GM23248 (cell line): Measurements from ENCODE around the gene IGFN1. TPM values are rescaled to one million over a fixed set of nuclear protein-coding genes. Genes with fewer than 3 reads are reported as not detected.

Experiments
- DNase-seq: peaks from one replicate; pipeline ENCODE4 v3.0.0-alpha.2; 2015
- H2AFZ ChIP-seq: fragments of 200-600 bp; sonication (generic); 2 replicates; pipeline ENCODE4 v1.6.1; 2016; ENCODE audit warnings: antibody characterized with exemption
- H3F3A ChIP-seq: fragments of 200-600 bp; sonication (generic); 2 replicates; pipeline ENCODE4 v1.6.1; 2016; ENCODE audit warnings: mild to moderate bottlenecking, antibody characterized with exemption, mixed run types; ENCODE audit not compliant: insufficient read depth
- H3K27ac ChIP-seq: fragments of 200-600 bp; sonication (generic); 2 replicates; pipeline ENCODE4 v1.5.1; 2016; ENCODE audit warnings: mild to moderate bottlenecking
- H3K27me3 ChIP-seq: fragments of 200-600 bp; sonication (generic); replicated peaks from 2 replicates; pipeline ENCODE4 v1.6.1; 2016; ENCODE audit warnings: mild to moderate bottlenecking; ENCODE audit not compliant: insufficient read depth
- H3K36me3 ChIP-seq: fragments of 200-600 bp; sonication (generic); 2 replicates; pipeline ENCODE4 v1.6.1; 2016; ENCODE audit warnings: low read depth, mild to moderate bottlenecking
- H3K4me1 ChIP-seq: fragments of 200-600 bp; sonication (generic); 2 replicates; pipeline ENCODE4 v1.6.1; 2016; ENCODE audit warnings: mild to moderate bottlenecking; ENCODE audit not compliant: insufficient read depth
- H3K4me2 ChIP-seq: fragments of 200-600 bp; sonication (generic); one replicate; pipeline ENCODE4 v1.6.1; 2016; ENCODE audit warnings: mild to moderate bottlenecking; ENCODE audit not compliant: unreplicated experiment
- H3K4me3 ChIP-seq: fragments of 200-600 bp; sonication (generic); 2 replicates; pipeline ENCODE4 v1.5.1; 2016; ENCODE audit warnings: mild to moderate bottlenecking
- H3K79me2 ChIP-seq: fragments of 200-600 bp; sonication (generic); 2 replicates; pipeline ENCODE4 v1.6.1; 2016; ENCODE audit warnings: mild to moderate bottlenecking; ENCODE audit not compliant: insufficient read depth
- H3K9ac ChIP-seq: fragments of 200-600 bp; sonication (generic); 2 replicates; pipeline ENCODE4 v1.6.1; 2016; ENCODE audit warnings: mild to moderate bottlenecking
- H3K9me2 ChIP-seq: fragments of 200-600 bp; sonication (generic); 2 replicates; pipeline ENCODE4 v1.6.1; 2016; ENCODE audit warnings: mixed run types, mild to moderate bottlenecking, moderate library complexity; ENCODE audit not compliant: insufficient read depth
- H3K9me3 ChIP-seq: fragments of 200-600 bp; sonication (generic); one replicate; pipeline ENCODE4 v1.6.1; 2017; ENCODE audit warnings: low read depth
- H4K20me1 ChIP-seq: fragments of 200-600 bp; sonication (generic); 2 replicates; pipeline ENCODE4 v1.6.0; 2016; ENCODE audit not compliant: insufficient read depth
- EZH2 ChIP-seq: fragments of 200-600 bp; sonication (generic); IDR thresholded peaks from 2 replicates; pipeline ENCODE4 v1.6.1; 2018; ENCODE audit warnings: antibody characterized with exemption, mild to moderate bottlenecking; ENCODE audit not compliant: insufficient read depth, poor library complexity, severe bottlenecking
- EZH2phosphoT487 ChIP-seq: fragments of 200-600 bp; sonication (generic); IDR thresholded peaks from 2 replicates; pipeline ENCODE4 v1.6.1; 2018; ENCODE audit warnings: antibody characterized with exemption, moderate library complexity, mild to moderate bottlenecking, low read depth; ENCODE audit not compliant: insufficient read depth
- WGBS, 2 experiments: methylation state at CpG; one replicate each; pipeline ENCODE4 v1.1.6; 2015 to 2017; ENCODE audit warnings: low lambda C conversion rate in 2 of 2, low coverage in 1 of 2; ENCODE audit errors: missing lambda C conversion rate in 2 of 2; 5-methylcytosine and 5-hydroxymethylcytosine counted together
- in situ Hi-C: fragments of 300-500 bp; cut with MboI; formaldehyde crosslinking; loops from 2 replicates; pipeline ENCODE4 v1.15.0; 2020
- polyA plus RNA-seq: library from polyadenylated mRNA; unstranded; fragments of >200 nt; fragmentation: Nextera tagmentation; extraction: Ambion mirVana; gene quantifications from 2 replicates; pipeline ENCODE4 v1.2.1, GENCODE V29; 2016
- total RNA-seq: library from RNA; depleted of rRNA; stranded (reverse); fragments of >200 nt; shearing (Covaris generic); gene quantifications from 2 replicates; pipeline ENCODE4 v1.2.3, GENCODE V29; 2014

Gene IGFN1
- total and polyA plus RNA-seq, 2 experiments from 2014 or later: not detected

DNA sequence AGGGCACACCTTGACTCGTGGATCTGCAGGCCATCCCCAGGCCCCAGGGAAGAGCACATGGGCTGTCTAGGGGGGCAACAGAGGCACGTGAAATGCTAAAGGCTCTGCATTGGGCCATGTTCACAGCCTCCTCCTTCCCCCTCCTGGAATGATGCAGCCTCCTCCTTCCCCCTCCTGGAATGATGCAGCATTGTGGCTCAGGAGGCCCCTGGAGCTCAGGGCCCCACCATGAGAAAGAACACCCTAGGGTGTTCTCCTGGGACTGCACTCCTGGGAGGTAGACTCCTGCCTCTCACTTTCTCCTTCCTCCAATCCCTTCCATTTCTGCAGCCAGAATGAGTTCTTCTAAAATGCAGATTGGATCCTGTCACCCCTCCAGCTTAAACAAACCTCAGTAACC lies 1.5 kb upstream of the IGFN1 start:
- Histone ChIP-seq H3K9ac (no peak overlapping the region), H3K4me1 (peaks cover 29% of the 10 kb centered on the region), H3K79me2 (no peaks in the 10 kb centered on the region), H3K4me3 (no peak overlapping the region), H3K4me2 (no peak overlapping the region), H3K9me2 (no peaks in the 10 kb centered on the region), H3K27ac (no peak overlapping the region), H3K27me3 (no peaks in the 10 kb centered on the region), H3F3A (peaks cover 20% of the 10 kb centered on the region; the same call in 1 of the 2 replicates), H3K36me3 (no peaks in the 10 kb centered on the region), H3K9me3 (no peaks in the 10 kb centered on the region), H2AFZ (no peak overlapping the region), H4K20me1 (no peaks in the 10 kb centered on the region)
- TF ChIP-seq EZH2 (no peak), EZH2phosphoT487 (no peak)
- in situ Hi-C loops: no loop called here
- DNase-seq: no peak
- 88 to 95% methylated on average over 2 of the region's 2 CpGs for WGBS, 2 experiments

DNA sequence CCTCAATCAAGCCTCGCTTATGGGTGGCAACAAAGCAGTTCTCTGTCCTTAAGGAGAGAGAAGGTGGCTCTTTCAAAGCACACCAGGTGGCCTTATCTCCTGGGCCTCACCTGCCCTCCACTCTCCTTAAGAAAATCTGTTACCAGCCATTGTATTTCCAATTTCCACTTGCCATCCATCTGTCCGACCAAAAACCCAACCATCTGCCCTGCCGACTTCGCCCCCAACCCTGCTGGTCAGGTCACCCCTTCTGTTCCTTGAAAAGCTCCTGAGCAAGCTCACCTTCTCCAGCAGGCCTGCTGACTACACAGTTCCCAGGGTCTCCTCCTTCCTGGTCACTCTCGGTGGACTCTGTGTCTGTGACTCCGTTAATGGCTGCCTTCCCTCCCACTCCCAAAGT lies 619 bp upstream of the IGFN1 start:
- no peaks in the 10 kb centered on the region for H3K79me2 ChIP-seq
- 82 to 84% methylated on average over 6 of the region's 6 CpGs for WGBS, 2 experiments
- no peak overlapping the region for H2AFZ ChIP-seq
- in situ Hi-C loops: no loop called here
- no peaks in the 10 kb centered on the region for H4K20me1 ChIP-seq
- DNase-seq: no peak
- no peak overlapping the region for H3K27ac ChIP-seq
- H3K36me3 ChIP-seq: no peaks in the 10 kb centered on the region
- no peak overlapping the region for H3K9ac ChIP-seq
- 0 out of 2 replicates have a peak, but pooled peaks cover 13% of the 10 kb centered on the region for H3F3A ChIP-seq
- H3K9me3 ChIP-seq: no peaks in the 10 kb centered on the region
- H3K4me1 ChIP-seq: peaks cover 21% of the 10 kb centered on the region
- H3K9me2 ChIP-seq: no peaks in the 10 kb centered on the region
- H3K4me3 ChIP-seq: no peak overlapping the region
- H3K4me2 ChIP-seq: no peak overlapping the region
- H3K27me3 ChIP-seq: no peaks in the 10 kb centered on the region
- TF ChIP-seq EZH2phosphoT487 (no peak), EZH2 (no peak)

DNA sequence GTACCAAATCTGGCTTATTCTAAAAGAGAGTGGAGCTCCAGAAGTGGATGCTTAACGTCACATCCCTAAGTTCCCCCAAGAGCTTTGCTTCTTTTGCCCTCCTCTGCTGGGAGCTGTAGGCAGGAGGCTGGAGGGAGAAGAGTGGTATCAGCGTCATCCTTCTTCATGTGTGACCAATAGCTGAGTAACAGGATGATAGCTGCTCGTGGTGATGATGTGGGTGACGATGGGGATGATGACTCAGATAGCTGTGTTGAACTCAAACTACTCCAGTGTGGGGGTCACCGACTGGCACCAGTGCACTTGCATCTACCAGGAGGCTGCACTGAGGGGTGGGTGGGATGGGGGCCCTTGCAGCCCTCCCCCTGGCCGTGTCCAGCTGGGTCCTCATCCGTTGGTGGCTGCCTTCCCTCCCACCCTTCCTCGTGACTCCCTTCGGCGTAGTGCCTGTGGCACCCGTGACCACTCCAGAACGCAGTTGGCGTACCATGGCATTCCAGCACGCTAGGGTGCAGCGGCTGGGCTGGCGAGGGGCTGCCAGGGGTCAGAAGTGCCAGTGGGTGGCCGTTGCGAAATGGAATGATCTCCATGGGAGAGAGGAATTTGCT lies 1.1 kb downstream of the IGFN1 start:
- no peaks in the 10 kb centered on the region for H3K79me2 ChIP-seq
- no peak for TF ChIP-seq EZH2
- no peak for TF ChIP-seq EZH2phosphoT487
- H3K27me3 ChIP-seq: no peaks in the 10 kb centered on the region
- peak overlapping the region; percentile 15 for H3K4me2 ChIP-seq
- peak; percentile 95 for DNase-seq
- peak overlapping the region; percentile 28 for H3K27ac ChIP-seq
- H3K9me2 ChIP-seq: no peaks in the 10 kb centered on the region
- WGBS, 2 experiments: 49 to 50% methylated on average over 15 to 18 of the region's 18 CpGs
- in situ Hi-C loops: no loop called here
- H3K9me3 ChIP-seq: no peaks in the 10 kb centered on the region
- no peak overlapping the region for H3K9ac ChIP-seq
- H3K36me3 ChIP-seq: no peaks in the 10 kb centered on the region
- H2AFZ ChIP-seq: no peak overlapping the region
- no peaks in the 10 kb centered on the region for H4K20me1 ChIP-seq
- 0 out of 2 replicates have a peak, but pooled peaks cover 13% of the 10 kb centered on the region for H3F3A ChIP-seq
- peaks cover 17% of the 10 kb centered on the region for H3K4me1 ChIP-seq
- no peak overlapping the region for H3K4me3 ChIP-seq

DNA sequence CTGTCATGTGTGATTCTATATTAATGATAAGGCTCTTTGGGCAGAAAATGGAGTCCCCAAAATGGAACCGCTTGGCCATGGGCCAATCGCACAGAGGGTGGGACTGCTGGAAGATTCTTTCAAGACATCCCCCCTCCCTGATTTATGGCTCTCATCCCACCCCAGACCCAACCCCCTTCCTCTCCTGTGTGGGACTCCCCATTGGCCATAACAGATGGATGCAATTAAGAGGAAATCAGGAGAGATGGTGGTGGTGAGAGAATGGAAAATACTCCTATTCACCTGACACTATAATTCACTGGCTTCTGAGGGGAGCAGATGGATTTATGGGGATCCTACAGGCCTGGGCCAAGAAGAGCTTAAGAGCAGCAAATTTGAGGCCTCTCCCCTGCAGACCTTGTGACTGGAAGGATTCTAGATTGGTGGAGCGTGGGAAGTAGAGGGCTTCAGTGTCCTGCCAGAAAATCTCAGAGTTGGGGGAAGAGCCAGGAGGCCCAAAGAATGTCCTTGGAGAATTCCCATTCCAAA lies 1.7 kb downstream of the IGFN1 start:
- Histone ChIP-seq H3K27me3 (no peaks in the 10 kb centered on the region), H3K4me2 (no peak overlapping the region), H3K9me2 (no peaks in the 10 kb centered on the region), H4K20me1 (no peaks in the 10 kb centered on the region), H3K9me3 (no peaks in the 10 kb centered on the region), H3K4me3 (no peak overlapping the region), H3K36me3 (no peaks in the 10 kb centered on the region), H3K79me2 (no peaks in the 10 kb centered on the region), H3F3A (0 out of 2 replicates have a peak, but pooled peaks cover 13% of the 10 kb centered on the region), H3K4me1 (peaks cover 17% of the 10 kb centered on the region), H2AFZ (no peak overlapping the region), H3K27ac (no peak overlapping the region), H3K9ac (no peak overlapping the region)
- TF ChIP-seq EZH2 (no peak), EZH2phosphoT487 (no peak)
- WGBS, 2 experiments: 33 to 53% methylated on average over 3 of the region's 3 CpGs
- in situ Hi-C loops: no loop called here
- peak; percentile 47 for DNase-seq
